ENCODE measurements around the gene CLASP1. TPM values are rescaled to one million over a fixed set of nuclear protein-coding genes. Genes with fewer than 3 reads are reported as not detected.

The CLASP1 gene
- total RNA-seq, 1 donor from 2014 or later = 60.1 TPM

GRCh38 chr2:121289271-121289670 is 360.0 kb downstream of the CLASP1 start:
- Histone ChIP-seq H3K9me3 (replicated peaks) (no peaks in the 10 kb centered on the region), H3K4me1 (peaks cover 17% of the 10 kb centered on the region), H3K27me3 (ENCODE audit: low read depth) (peaks cover 17% of the 10 kb centered on the region), H3K4me3 (no peak overlapping the region), H3K27ac (replicated peaks) (no peak overlapping the region), H3K36me3 (no peaks in the 10 kb centered on the region)
- no peak for TF ChIP-seq CTCF (IDR thresholded peaks at IDR 0.05; ENCODE audit: borderline replicate concordance)
- no peak for DNase-seq
- intact Hi-C loops (cut with micrococcal nuclease) = no loop called here

GRCh38 chr2:121288454-121289231 is 360.6 kb downstream of the CLASP1 start:
- H3K27me3 ChIP-seq (ENCODE audit: low read depth) = peaks cover 24% of the 10 kb centered on the region
- H3K4me1 ChIP-seq = peaks cover 19% of the 10 kb centered on the region
- H3K9me3 ChIP-seq (replicated peaks) = no peaks in the 10 kb centered on the region
- no peak for TF ChIP-seq CTCF (IDR thresholded peaks at IDR 0.05; ENCODE audit: borderline replicate concordance)
- no peak overlapping the region for H3K4me3 ChIP-seq
- no peak for DNase-seq
- H3K36me3 ChIP-seq = no peaks in the 10 kb centered on the region
- no peak overlapping the region for H3K27ac ChIP-seq (replicated peaks)
- intact Hi-C loops (cut with micrococcal nuclease) = no loop called here

GRCh38 chr2:121287956-121288355 is 361.3 kb downstream of the CLASP1 start:
- Histone ChIP-seq H3K27me3 (ENCODE audit: low read depth) (peaks cover 31% of the 10 kb centered on the region), H3K36me3 (no peaks in the 10 kb centered on the region), H3K4me1 (peaks cover 13% of the 10 kb centered on the region), H3K4me3 (no peak overlapping the region), H3K9me3 (replicated peaks) (no peaks in the 10 kb centered on the region), H3K27ac (replicated peaks) (no peak overlapping the region)
- intact Hi-C loops (cut with micrococcal nuclease) = no loop called here
- no peak for DNase-seq
- TF ChIP-seq CTCF (IDR thresholded peaks at IDR 0.05; ENCODE audit: borderline replicate concordance) = no peak

Other genes starting within 250 kb of the CLASP1 start
- gene RNU4ATAC, start 118.6 kb downstream of the CLASP1 start, total RNA-seq = 7.3 TPM
- 22.8 TPM for gene NIFK, start 87.4 kb upstream of the CLASP1 start, total RNA-seq
- gene TSN, start 106.2 kb upstream of the CLASP1 start, total RNA-seq = 42.6 TPM

Data from left ventricle myocardium inferior (tissue), 1 donor.